Measurements from ENCODE around the gene SMIM12. TPM values are rescaled to one million over a fixed set of nuclear protein-coding genes. Genes with fewer than 3 reads are reported as not detected.
"Not testable (repeated sequence)": the region's sequence is repeated elsewhere in the genome, so short reads cannot be mapped to it uniquely, and the experiment has no call there.

Gene SMIM12
- total RNA-seq, 1 experiment from 2014 or later, result 41.4 TPM

- H3K36me3 Mint-ChIP-seq (ENCODE audit: insufficient read depth, unreplicated experiment), result no peaks in the 10 kb centered on the region
- H3K4me1 Mint-ChIP-seq (ENCODE audit: insufficient read depth, unreplicated experiment), result no peaks in the 10 kb centered on the region
- H3K9me3 Mint-ChIP-seq (ENCODE audit: unreplicated experiment), result no peaks in the 10 kb centered on the region
- TF ChIP-seq CTCF (IDR thresholded peaks at IDR 0.05; ENCODE audit: unreplicated experiment), result no peak
- H3K27ac Mint-ChIP-seq (ENCODE audit: low read depth, unreplicated experiment), result no peak overlapping the region
- BruUV-seq (replicated peaks), result no TSS peak
- POLR2A ChIA-PET, result no interaction called here
- H3K4me3 Mint-ChIP-seq (ENCODE audit: unreplicated experiment), result no peak overlapping the region
- no peaks in the 10 kb centered on the region for H3K27me3 Mint-ChIP-seq (ENCODE audit: insufficient read depth, unreplicated experiment)
- intact Hi-C loops (cut with micrococcal nuclease), result no loop called here
- no peak for DNase-seq (ENCODE audit: unreplicated experiment)
- CTCF ChIA-PET, result interaction anchor here (0.6 to 1.8 kb wide), 2 partner anchors 37 to 1457 kb away, joined by 3 to 14 read pairs; no protein-coding TSS in a partner anchor
These were observed 43.2 kb downstream of the SMIM12 start for GRCh38 chr1:34816332-34816731.

GRCh38 chr1:34810781-34811180 lies 48.8 kb downstream of the SMIM12 start:
- CTCF ChIA-PET, result interaction anchor here (3.4 kb wide), 1 partner anchor 24 kb away, joined by 13 read pairs; no protein-coding TSS in a partner anchor
- H3K27me3 Mint-ChIP-seq (ENCODE audit: insufficient read depth, unreplicated experiment); H3K27ac Mint-ChIP-seq (ENCODE audit: low read depth, unreplicated experiment); DNase-seq (ENCODE audit: unreplicated experiment); H3K9me3 Mint-ChIP-seq (ENCODE audit: unreplicated experiment); H3K4me3 Mint-ChIP-seq (ENCODE audit: unreplicated experiment); intact Hi-C loops (cut with micrococcal nuclease); POLR2A ChIA-PET; H3K36me3 Mint-ChIP-seq (ENCODE audit: insufficient read depth, unreplicated experiment); H3K4me1 Mint-ChIP-seq (ENCODE audit: insufficient read depth, unreplicated experiment); BruUV-seq (replicated peaks): not testable (repeated sequence)

DNA sequence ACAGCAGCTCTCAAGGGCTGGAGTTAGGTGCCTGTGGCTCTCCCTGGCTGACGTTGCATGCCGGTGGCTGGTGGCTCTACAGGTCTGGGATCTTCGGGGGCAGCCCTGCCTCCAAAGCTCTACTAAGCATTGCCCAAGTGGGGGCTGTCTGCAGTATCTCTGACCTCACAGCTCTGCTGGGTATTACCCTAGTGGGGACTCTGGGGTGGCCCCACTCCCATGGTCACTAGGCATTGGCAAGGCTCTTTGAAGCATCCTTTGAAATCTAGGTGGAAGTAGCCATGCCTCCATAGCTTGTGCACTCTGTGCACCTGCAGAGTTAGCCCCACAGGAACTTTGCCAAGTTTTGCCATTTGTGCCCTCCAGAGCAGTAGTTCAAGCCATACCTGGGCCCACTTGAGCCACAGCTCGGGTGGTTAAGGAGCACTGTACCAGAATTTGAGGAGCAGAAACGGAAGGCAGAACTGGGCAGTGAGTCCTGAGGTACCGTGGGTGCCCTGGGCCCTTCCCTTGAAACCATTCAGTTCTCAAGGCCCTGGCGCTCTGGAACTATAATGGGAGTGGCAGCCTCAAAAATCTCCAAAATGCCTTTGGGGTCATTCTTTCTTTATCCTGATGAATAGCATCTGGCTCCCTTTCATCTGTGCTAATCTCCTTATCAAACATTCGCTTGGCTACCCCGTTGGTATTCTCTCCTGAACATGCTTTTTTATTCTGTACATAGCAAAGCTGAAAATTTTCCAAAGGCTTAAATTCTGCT lies 51.3 kb downstream of the SMIM12 start:
- no peak for TF ChIP-seq CTCF (IDR thresholded peaks at IDR 0.05; ENCODE audit: unreplicated experiment)
- intact Hi-C loops (cut with micrococcal nuclease), result no loop called here
- H3K27me3 Mint-ChIP-seq (ENCODE audit: insufficient read depth, unreplicated experiment), result no peaks in the 10 kb centered on the region
- H3K27ac Mint-ChIP-seq (ENCODE audit: low read depth, unreplicated experiment), result no peak overlapping the region
- CTCF ChIA-PET, result interaction anchor here (1.1 to 3.4 kb wide), 2 partner anchors 21 to 64 kb away, joined by 3 to 13 read pairs; no protein-coding TSS in a partner anchor
- no TSS peak for BruUV-seq (replicated peaks)
- no peaks in the 10 kb centered on the region for H3K4me1 Mint-ChIP-seq (ENCODE audit: insufficient read depth, unreplicated experiment)
- H3K4me3 Mint-ChIP-seq (ENCODE audit: unreplicated experiment), result no peak overlapping the region
- no peak for DNase-seq (ENCODE audit: unreplicated experiment)
- H3K36me3 Mint-ChIP-seq (ENCODE audit: insufficient read depth, unreplicated experiment), result no peaks in the 10 kb centered on the region
- H3K9me3 Mint-ChIP-seq (ENCODE audit: unreplicated experiment), result no peaks in the 10 kb centered on the region
- POLR2A ChIA-PET, result no interaction called here

GRCh38 chr1:34806396-34806795 lies 53.2 kb downstream of the SMIM12 start:
- intact Hi-C loops (cut with micrococcal nuclease), result no loop called here
- no peaks in the 10 kb centered on the region for H3K27me3 Mint-ChIP-seq (ENCODE audit: insufficient read depth, unreplicated experiment)
- TF ChIP-seq CTCF (IDR thresholded peaks at IDR 0.05; ENCODE audit: unreplicated experiment), result no peak
- POLR2A ChIA-PET, result no interaction called here
- DNase-seq (ENCODE audit: unreplicated experiment), result no peak
- no peaks in the 10 kb centered on the region for H3K4me1 Mint-ChIP-seq (ENCODE audit: insufficient read depth, unreplicated experiment)
- H3K27ac Mint-ChIP-seq (ENCODE audit: low read depth, unreplicated experiment), result no peak overlapping the region
- BruUV-seq (replicated peaks), result no TSS peak
- CTCF ChIA-PET, result interaction anchor here (0.6 to 2.1 kb wide), 2 partner anchors 46 to 55 kb away, joined by 3 to 8 read pairs; no protein-coding TSS in a partner anchor
- H3K4me3 Mint-ChIP-seq (ENCODE audit: unreplicated experiment), result no peak overlapping the region
- no peaks in the 10 kb centered on the region for H3K36me3 Mint-ChIP-seq (ENCODE audit: insufficient read depth, unreplicated experiment)
- no peaks in the 10 kb centered on the region for H3K9me3 Mint-ChIP-seq (ENCODE audit: unreplicated experiment)
